Endodermal cell (in vitro differentiated cells): Measurements from ENCODE around the gene ATP2A2. TPM values are rescaled to one million over a fixed set of nuclear protein-coding genes. Genes with fewer than 3 reads are reported as not detected.
"Not testable (repeated sequence)": the region's sequence is repeated elsewhere in the genome, so short reads cannot be mapped to it uniquely, and the experiment has no call there.

ENCODE experiments used
- DNase-seq: peaks from one replicate; pipeline ENCODE4 v3.0.0-alpha.2; 2017
- H3K27ac ChIP-seq: 2 replicates; pipeline ENCODE4 v1.5.1; 2013; ENCODE audit warnings: mild to moderate bottlenecking, low read depth, low read length, moderate library complexity
- H3K27me3 ChIP-seq: 2 replicates; pipeline ENCODE4 v1.6.1; 2013; ENCODE audit warnings: mild to moderate bottlenecking, low read length, moderate library complexity; ENCODE audit not compliant: insufficient read depth, control insufficient read depth, poor library complexity, severe bottlenecking
- H3K36me3 ChIP-seq: 2 replicates; pipeline ENCODE4 v1.7.0; 2013; ENCODE audit warnings: mild to moderate bottlenecking, low read length, moderate library complexity; ENCODE audit not compliant: control insufficient read depth, insufficient read depth
- H3K4me1 ChIP-seq: one replicate; pipeline ENCODE4 v1.7.0; 2013; ENCODE audit warnings: low read length; ENCODE audit not compliant: control insufficient read depth, insufficient read depth
- H3K4me3 ChIP-seq: 2 replicates; pipeline ENCODE4 v1.5.1; 2013; ENCODE audit warnings: mild to moderate bottlenecking, low read length, moderate library complexity
- H3K9ac ChIP-seq: 2 replicates; pipeline ENCODE4 v1.6.1; 2013; ENCODE audit warnings: mild to moderate bottlenecking, low read length, moderate library complexity; ENCODE audit not compliant: poor library complexity, severe bottlenecking; ENCODE audit errors: extremely low read depth
- H3K9me3 ChIP-seq: 2 replicates; pipeline ENCODE4 v1.6.1; 2013; ENCODE audit warnings: mild to moderate bottlenecking, low read length, moderate library complexity; ENCODE audit not compliant: control insufficient read depth
- H3K27ac Mint-ChIP-seq: 2 replicates; pipeline ENCODE4 v1.8.0; 2020; ENCODE audit warnings: mixed read lengths
- H3K27me3 Mint-ChIP-seq: 2 replicates; pipeline ENCODE4 v1.8.0; 2021; ENCODE audit warnings: mild to moderate bottlenecking, mixed read lengths; ENCODE audit not compliant: insufficient read depth
- H3K36me3 Mint-ChIP-seq: 2 replicates; pipeline ENCODE4 v1.8.0; 2020; ENCODE audit warnings: low read depth, mixed read lengths
- H3K4me1 Mint-ChIP-seq: 2 replicates; pipeline ENCODE4 v1.8.0; 2020; ENCODE audit warnings: mixed read lengths
- H3K4me3 Mint-ChIP-seq: 2 replicates; pipeline ENCODE4 v1.8.0; 2020; ENCODE audit warnings: mild to moderate bottlenecking, moderate library complexity, mixed read lengths
- H3K9me3 Mint-ChIP-seq: 2 replicates; pipeline ENCODE4 v1.8.0; 2020; ENCODE audit warnings: mild to moderate bottlenecking, mixed read lengths
- CTCF ChIP-seq: fragments of 200-600 bp; sonication (generic); conservative IDR thresholded peaks from 2 replicates; pipeline ENCODE4 v1.5.0; 2021; ENCODE audit warnings: antibody characterized with exemption, mild to moderate bottlenecking
- WGBS, 2 experiments: methylation state at CpG; one replicate each; pipeline versions ENCODE4 v1.1.5 to v1.1.7; 2013; ENCODE audit warnings: missing lambda C conversion rate in 2 of 2, mixed read lengths in 1 of 2; ENCODE audit not compliant: insufficient coverage in 1 of 2, insufficient read length in 1 of 2; 5-methylcytosine and 5-hydroxymethylcytosine counted together
- total RNA-seq, 2 donors: library from RNA; stranded (reverse); fragmentation: NEBNext Ultra II Directional in 1 of 2; extraction: Animal tissue kit (Norgen Biotek cat#: 25700) in 1 of 2; gene quantifications; 2 replicates in 1 of 2; 3 replicates in 1 of 2; pipeline ENCODE4 v1.2.1, GENCODE V29; 2021

The ATP2A2 gene
- total RNA-seq, 2 donors from 2014 or later: 151 to 235 TPM

- Histone ChIP-seq H3K9ac (no peak overlapping the region), H3K27ac (no peak overlapping the region), H3K36me3 (peaks cover 99% of the 10 kb centered on the region), H3K9me3 (no peaks in the 10 kb centered on the region), H3K4me1 (no peaks in the 10 kb centered on the region), H3K4me3 (no peak overlapping the region), H3K27me3 (no peaks in the 10 kb centered on the region)
- no peaks in the 10 kb centered on the region for H3K27me3 Mint-ChIP-seq
- WGBS, 2 experiments: 93 to 98% methylated on average over 10 to 11 of the region's 11 CpGs
- no peak for TF ChIP-seq CTCF
- no peaks in the 10 kb centered on the region for H3K9me3 Mint-ChIP-seq
- no peak overlapping the region for H3K27ac Mint-ChIP-seq
- H3K4me3 Mint-ChIP-seq: no peak overlapping the region
- H3K4me1 Mint-ChIP-seq: no peaks in the 10 kb centered on the region
- peaks cover 96% of the 10 kb centered on the region for H3K36me3 Mint-ChIP-seq
- DNase-seq: peak; percentile 39
Observed at GRCh38 chr12:110337912-110338710, 57.1 kb downstream of the ATP2A2 start.

- H3K27ac Mint-ChIP-seq: peak overlapping the region; percentile 32
- Histone ChIP-seq H3K9ac (no peak overlapping the region), H3K9me3 (no peaks in the 10 kb centered on the region), H3K4me3 (no peak overlapping the region), H3K36me3 (peaks cover 99% of the 10 kb centered on the region), H3K27me3 (no peaks in the 10 kb centered on the region), H3K4me1 (no peaks in the 10 kb centered on the region), H3K27ac (no peak overlapping the region)
- peak; percentile 70 for DNase-seq
- H3K4me1 Mint-ChIP-seq: no peaks in the 10 kb centered on the region
- peak; percentile 62 for TF ChIP-seq CTCF
- 80 to 87% methylated on average over 1 to 3 of the region's 3 CpGs for WGBS, 2 experiments
- no peaks in the 10 kb centered on the region for H3K27me3 Mint-ChIP-seq
- H3K4me3 Mint-ChIP-seq: no peak overlapping the region
- peaks cover 95% of the 10 kb centered on the region for H3K36me3 Mint-ChIP-seq
- H3K9me3 Mint-ChIP-seq: no peaks in the 10 kb centered on the region
Observed at GRCh38 chr12:110338754-110339153, 57.7 kb downstream of the ATP2A2 start.

- Histone ChIP-seq H3K36me3 (peaks cover 99% of the 10 kb centered on the region), H3K27ac (no peak overlapping the region), H3K4me3 (no peak overlapping the region), H3K9ac (no peak overlapping the region), H3K4me1 (no peaks in the 10 kb centered on the region), H3K27me3 (no peaks in the 10 kb centered on the region), H3K9me3 (no peaks in the 10 kb centered on the region)
- peak; percentile 35 for DNase-seq
- Mint-ChIP-seq H3K4me1 (no peaks in the 10 kb centered on the region), H3K36me3 (peaks cover 95% of the 10 kb centered on the region), H3K9me3 (no peaks in the 10 kb centered on the region), H3K4me3 (no peak overlapping the region), H3K27me3 (no peaks in the 10 kb centered on the region), H3K27ac (no peak overlapping the region)
- no peak for TF ChIP-seq CTCF
- 96 to 98% methylated on average over 8 of the region's 8 CpGs for WGBS, 2 experiments
Observed at GRCh38 chr12:110339184-110339952, 58.3 kb downstream of the ATP2A2 start.

GRCh38 chr12:110340261-110340660, 59.2 kb downstream of the ATP2A2 start:
- H3K27me3 Mint-ChIP-seq, H3K9me3 ChIP-seq, H3K4me3 ChIP-seq, H3K4me3 Mint-ChIP-seq, H3K4me1 Mint-ChIP-seq, H3K9ac ChIP-seq, DNase-seq, H3K4me1 ChIP-seq, H3K9me3 Mint-ChIP-seq, H3K27me3 ChIP-seq, H3K27ac ChIP-seq: not testable (repeated sequence)
- Mint-ChIP-seq H3K27ac (peak overlapping the region; percentile 67), H3K36me3 (peaks cover 95% of the 10 kb centered on the region)
- 89 to 97% methylated on average over 7 to 8 of the region's 8 CpGs for WGBS, 2 experiments
- H3K36me3 ChIP-seq: peaks cover 99% of the 10 kb centered on the region
